Stimulated activated CD8-positive, alpha-beta memory T cell treated with anti-CD3 and anti-CD28 coated beads, Interleukin-12 subunit alpha, Interleukin-12 subunit beta, amount 100 ng/mL, for 24 hours (primary cell): ENCODE data around the gene CEP135.

Experiments
- DNase-seq: peaks from one replicate; pipeline ENCODE4 v3.0.0-alpha.2; 2020; ENCODE audit errors: extremely low read depth

Gene CEP135

DNA sequence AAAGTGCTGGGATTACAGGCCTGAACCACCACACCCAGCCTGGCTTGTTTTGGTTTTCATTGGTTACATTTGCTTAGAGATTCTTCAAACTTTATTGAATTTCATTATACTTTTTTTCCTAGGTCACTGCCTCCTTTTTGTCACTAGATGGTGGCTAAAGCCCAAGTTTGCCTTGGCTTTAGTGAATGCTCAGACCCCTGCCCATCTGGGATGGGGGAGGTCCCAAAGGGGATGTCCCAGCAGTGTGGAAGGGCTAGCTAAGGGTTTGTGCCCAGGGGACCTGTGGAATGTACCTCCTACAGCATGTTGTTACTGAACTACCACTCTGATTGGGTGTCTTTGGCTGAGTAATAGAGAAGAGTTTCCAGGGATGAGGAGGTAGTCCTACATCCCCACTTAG, 58.4 kb downstream of the CEP135 start:
- DNase-seq, result no peak

- DNase-seq, result no peak
Observed at GRCh38 chr4:56008206-56008605, 59.5 kb downstream of the CEP135 start.

GRCh38 chr4:56026596-56026995, 77.9 kb downstream of the CEP135 start:
- no peak for DNase-seq

DNA sequence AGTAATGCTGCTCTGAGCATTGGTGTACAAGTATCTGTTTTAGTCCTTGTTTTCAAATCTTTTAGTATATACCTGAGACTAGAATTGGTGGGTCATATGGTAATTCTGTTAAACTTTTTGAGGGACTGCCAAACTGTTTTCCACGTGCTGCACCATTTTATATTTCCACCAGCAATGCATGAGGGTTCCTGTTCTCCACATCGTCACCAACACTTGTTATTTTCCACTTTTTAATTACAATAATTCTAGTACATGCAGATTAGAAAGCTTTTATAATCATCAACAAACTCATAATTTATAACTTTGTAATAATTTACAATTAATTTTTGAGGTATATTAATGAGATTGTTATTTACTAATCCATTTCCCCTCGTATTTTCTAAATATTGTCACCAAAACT, 79.4 kb downstream of the CEP135 start:
- no peak for DNase-seq

DNA sequence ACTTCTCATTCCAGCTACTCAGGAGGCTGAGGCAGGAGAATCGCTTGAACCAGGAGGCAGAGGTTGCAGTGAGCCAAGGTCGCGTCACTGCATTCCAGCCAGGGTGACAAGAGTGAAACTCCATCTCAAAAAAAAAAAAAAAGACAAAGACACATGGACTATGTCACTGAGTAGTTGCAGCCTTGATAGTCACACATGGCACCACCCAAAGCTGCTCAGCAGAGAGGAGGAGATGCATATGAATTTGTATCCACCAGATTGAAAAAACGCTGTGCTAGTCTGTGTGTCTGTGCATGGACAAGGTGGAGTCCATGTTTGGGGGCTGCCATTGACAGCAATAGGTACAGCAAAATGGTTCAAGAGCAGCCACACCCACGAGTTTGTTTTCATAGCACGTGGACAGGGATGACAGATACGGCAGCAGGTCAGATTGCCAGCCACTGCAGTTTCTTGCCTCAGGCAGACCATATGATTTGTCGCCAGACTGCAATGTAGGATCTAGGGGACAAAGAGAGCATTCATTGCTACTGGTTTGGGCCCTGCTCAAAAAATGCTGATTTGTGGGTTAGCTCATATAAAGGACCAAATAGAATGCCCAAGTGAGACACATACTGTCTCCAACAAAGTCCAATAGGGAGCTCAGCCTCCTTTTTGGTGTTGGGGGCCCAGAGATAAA, 89.9 kb downstream of the CEP135 start:
- DNase-seq, result no peak

DNA sequence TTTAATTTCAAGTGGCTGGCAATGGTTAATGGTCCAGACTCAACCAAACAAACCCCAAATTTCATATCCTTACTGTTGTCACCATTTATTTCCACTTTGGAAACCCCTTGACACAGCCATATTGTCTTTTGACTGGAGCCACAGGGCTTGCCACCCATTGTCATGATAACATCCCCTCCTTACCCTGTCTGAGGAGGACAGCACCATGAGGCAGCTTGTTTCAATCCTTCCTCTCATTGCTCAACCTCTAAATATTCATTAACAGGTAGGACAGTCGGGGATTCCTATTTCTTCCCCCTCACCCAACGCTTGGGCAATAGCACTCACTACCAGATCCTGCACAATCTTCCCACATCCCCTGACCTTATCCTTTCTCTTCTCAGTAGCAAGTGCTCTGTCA, 92.1 kb downstream of the CEP135 start:
- DNase-seq, result no peak

DNA sequence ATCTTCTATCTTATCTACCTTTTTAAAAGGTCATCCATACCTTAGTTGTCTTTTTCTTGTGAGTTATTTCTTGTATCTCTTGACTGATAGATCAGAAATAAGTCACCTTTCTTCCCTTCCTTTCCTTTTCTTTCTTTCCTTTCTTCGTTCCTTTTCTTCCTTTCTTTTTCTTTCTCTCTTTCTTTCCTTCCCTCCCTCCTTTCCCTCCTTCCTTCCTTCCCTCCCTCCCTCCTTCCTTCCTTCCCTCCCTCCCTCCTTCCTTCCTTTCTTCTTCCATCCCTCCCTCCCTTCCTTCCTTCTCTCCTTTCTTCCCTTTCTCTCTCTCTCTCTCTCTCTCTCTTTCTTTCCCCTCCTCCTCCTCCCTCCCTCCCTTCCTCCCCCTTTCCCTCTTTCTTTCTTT, 93.5 kb downstream of the CEP135 start:
- DNase-seq, result no peak

- no peak for DNase-seq
Observed at GRCh38 chr4:56048383-56048701, 99.6 kb downstream of the CEP135 start.

DNA sequence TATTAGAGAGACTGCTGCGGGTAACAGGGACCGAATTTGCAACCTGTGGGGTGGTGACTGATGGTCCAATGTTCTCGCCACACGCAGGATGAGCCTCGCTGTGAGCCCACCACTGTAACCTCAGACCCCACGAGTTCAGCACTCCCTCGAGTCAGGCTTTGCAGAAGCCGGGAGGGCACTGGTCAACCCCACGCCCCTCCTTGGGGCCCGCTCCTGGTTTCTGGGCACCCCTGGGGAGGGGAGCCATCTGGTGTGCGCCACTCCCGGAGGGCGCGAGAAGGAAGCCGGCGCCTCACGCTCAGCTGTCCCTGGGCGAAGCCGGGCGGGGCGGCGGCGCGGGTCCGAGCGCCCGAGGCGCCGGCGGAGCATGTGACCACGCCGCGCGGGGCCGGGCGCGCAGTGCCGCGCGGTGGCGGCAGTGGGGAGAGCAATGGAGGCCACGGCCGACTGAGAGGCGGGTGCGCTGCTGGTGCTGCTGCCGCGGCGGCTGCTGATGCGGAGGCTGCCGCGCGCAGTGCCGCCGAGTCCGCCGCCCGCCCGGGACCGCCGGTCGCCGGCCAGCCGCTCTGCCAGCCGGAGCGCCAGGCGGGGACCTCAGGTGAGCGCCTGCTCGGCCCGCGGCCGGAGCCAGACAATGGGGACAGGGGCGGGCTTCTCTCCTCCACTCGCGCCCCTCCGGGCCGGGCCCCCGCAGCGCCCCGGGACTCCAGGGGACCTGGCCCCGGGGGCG, 100.1 kb downstream of the CEP135 start:
- no peak for DNase-seq

DNA sequence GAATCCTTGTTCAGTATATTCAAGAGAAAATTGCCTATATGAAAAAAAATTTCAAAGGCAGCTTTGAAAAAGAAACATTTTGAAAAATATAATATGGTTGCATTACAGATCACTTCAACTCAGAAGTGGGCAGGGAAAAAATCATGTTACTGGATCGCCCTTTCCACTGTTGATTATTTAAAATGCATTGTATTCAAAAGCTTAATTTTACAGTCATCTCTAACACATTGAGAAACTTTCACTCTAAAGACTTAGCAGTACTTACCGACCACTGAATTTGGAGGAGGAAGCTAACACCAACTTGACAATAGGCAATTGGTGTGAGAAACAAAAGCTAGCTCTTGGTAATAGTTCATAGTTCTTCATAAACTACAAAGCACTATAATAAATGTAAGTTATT, 101.9 kb downstream of the CEP135 start:
- DNase-seq, result no peak

GRCh38 chr4:56051029-56051709, 102.4 kb downstream of the CEP135 start:
- DNase-seq, result no peak

DNA sequence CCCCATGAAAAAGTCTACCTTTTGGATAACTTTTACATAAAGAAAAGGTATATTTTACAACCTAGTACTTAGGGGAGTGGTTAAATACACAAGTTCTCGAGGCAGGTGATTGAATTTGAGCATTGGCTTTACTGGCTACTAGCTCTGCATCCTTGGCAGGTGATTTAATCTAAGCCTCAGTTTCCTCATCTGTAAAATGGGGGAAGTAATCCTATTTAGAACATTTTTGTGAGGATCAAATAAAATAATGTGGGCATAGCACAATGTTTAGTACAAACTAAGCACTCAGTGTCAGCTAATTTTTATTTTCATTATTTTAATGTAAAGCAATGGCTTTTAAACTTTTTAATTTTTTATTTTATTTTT, 102.9 kb downstream of the CEP135 start:
- DNase-seq, result no peak

DNA sequence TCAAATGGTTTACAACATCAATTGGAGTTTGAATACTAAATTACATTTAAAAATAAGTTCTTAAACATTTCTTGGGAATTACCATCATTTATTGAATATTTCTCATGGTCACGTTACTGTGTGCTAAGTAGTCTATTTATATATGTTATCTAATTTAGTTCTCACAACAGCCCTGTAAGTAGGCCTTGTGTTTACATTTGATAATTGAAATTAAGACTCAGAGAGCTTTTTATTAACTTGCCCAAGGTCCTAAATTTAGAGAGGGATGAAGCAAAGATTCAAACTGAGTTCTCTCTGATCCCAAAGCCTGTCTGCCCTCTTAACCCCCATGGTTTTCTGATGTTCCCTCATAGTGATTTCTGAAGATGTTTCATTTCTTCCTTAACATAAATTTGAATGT, 103.7 kb downstream of the CEP135 start:
- no peak for DNase-seq

DNA sequence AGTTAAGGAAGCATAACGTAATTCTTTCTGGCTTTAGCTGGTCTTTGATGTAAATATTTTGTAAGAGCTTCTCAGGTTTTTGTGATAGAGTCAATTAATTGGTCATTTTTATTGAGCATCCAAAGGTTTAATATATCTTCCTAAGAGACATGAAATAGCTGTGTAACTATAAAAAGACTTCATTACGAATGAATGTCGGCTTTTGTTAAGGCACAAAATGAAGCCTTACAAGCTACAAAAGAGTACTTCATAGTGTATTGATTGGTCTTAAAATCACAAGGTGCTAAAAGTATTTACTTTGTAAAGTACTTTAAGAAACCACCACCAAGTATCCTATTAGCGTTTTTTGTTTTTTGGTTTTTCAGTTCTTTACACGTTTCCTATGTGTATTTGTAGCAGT, 104.2 kb downstream of the CEP135 start:
- no peak for DNase-seq

DNA sequence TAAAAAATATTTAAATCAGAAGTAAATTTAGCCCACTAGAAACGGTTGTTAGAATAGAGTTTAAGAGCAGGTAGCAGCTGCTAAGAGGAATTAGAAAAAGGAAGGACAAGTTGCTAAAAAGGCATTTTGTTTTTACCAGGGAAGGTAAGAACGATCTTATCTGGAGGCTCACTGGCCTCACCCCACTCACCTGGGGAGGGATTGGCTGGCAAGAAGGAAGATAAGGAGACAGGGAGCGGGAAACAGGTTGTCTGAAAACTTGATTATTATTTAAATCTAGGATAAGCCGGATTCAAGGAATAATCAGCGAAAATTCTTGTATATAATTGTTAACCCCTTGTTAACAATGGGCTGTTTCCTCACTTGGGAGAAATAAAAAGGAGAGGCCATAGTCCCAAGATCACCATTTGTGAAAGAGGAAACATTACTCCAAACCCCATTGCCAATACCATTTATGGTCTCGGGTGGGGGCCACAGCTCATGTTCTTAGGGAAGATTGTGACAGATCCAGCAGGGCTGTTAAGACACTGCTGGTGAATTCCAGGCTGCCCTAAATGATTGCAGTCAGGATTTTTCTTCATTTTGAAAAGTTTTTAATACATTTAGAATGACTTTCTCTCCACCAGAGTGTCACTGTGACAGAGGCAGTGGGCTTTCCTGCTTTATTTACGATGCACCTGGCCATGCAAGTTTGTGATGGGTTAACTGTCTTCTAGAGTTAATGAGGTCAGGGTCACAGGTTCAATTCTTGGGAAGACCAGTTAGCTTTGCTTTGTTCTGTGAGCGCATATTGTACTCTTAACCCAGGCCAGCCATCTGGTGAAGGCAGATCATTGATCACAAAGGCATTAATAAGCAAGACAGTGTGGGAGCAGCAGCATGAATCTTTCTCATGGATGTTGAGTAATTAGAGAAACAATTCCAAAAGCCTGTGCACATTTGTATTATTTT, 106.6 kb downstream of the CEP135 start:
- DNase-seq, result no peak

DNA sequence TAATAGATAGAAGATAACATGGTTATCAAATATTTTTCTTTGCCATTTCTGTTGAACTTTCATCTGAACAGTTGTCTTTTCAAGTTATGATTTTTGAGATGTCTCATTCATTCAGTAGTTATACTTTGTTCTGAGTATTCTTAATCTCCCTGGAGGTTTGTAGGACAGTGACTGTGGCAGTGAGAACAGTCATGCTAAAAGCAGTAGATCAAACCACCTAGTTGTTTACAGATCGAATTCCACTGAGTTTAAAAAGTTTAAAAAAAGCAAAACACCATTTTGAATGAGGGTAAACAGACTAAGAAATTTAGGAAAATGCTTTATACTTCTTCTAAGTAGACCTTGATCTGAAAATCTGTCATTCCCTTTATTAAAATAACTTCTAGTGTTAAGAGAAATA, 107.2 kb downstream of the CEP135 start:
- DNase-seq, result no peak

- no peak for DNase-seq
Observed at GRCh38 chr4:56058555-56058954, 109.8 kb downstream of the CEP135 start.

DNA sequence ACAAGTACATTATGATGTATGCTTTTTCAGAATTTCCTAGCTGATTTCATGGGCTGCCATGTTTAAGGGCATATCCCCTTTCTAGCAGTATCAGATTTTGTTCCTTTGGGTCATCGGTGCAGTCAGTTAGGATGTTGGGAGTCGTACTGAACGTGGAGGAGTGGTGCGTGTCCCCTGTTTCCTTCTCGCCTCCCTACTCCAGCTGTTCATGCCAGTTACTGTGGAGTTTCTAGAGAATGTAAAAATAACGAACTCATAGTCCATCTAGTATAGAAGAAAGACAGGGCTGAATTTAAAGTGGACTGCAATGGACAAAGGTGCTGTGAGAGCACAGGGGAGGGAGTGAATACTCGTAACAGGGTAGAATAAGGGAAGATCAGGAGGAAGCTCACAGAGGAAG, 111.3 kb downstream of the CEP135 start:
- DNase-seq, result no peak

DNA sequence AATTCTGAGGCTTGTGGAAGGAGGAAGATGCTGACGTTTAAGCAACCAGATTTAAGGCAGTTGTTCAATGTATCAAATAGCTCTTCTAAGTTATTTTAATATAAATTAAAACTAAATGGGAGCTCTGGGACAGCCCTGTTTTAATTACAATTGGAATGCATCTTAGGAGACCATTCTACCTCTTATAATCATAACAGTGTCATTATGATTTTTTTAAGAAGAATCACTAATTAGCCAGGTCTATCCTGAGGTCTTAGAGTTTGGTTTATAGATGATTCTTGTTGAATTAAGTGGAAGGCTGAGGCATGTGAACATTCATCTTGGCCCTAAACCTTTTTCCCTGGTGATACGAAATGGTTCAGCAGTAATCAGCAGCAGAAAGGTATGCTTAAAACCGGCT, 113.4 kb downstream of the CEP135 start:
- DNase-seq, result no peak

DNA sequence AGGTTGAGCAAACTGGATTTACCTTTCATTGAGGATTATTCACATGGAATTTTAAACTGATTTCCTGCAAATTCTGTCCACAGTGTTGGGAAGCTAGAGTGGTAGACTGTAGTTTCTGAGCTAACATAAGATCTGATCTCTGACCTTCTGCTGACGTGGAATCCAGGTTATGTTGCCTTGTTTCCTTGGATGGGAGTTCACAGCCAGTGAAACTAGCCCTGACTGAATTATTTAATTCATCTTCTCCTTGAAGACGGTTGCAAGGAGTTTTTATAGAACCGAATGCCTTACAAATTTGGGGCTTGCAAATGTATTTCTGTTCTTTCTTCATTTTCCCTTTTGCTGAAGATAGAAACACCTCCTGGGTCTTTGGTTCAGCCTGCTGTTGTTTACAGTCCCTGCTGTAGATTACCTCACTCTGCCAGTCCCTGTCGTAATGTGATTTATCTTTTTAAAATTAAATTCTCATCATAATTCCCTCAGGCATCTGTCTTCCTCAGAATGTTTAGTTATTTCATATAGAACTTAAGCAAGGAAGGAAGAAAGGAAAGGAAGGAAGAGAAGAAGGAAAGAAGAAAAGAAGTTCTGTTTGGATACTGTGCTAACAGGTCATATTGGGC, 113.9 kb downstream of the CEP135 start:
- no peak for DNase-seq

GRCh38 chr4:56066493-56066892, 117.7 kb downstream of the CEP135 start:
- no peak for DNase-seq

DNA sequence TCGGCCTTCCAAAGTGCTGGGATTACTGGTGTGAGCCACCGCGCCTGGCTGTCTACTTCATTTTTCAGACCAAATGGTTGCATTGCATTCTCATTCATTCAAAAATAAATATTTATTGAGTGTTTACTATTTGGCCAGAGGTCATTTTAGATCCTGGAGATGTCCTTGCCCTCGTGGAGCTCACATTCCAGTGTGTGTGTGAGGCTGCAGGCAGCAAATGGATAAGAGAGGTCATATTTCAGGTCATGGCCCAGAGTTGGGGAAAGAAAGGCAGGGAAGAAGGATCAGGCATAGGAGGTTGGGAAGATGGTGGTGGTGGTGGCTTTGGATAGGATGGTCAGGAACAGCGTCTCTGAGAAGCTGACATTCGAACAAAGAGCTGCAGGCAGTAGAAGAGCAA, 119.1 kb downstream of the CEP135 start:
- DNase-seq, result no peak
